Activated T-helper 17 cell treated with anti-CD3 and anti-CD28 coated beads, Interleukin-2, amount 50 U/mL, for 72 hours (primary cell): ENCODE data around the gene LHFPL2. TPM values are rescaled to one million over a fixed set of nuclear protein-coding genes. Genes with fewer than 3 reads are reported as not detected.

Source experiments
- ATAC-seq: fragments of 150-1000 bp; cut with Tn5 transposase; replicated peaks from 2 replicates; pipeline ENCODE4 v1.10.0; 2021; ENCODE audit warnings: mild to moderate bottlenecking, moderate library complexity
- H3K27ac Mint-ChIP-seq: one replicate; pipeline ENCODE4 v1.8.0; 2022; ENCODE audit warnings: mixed read lengths
- H3K27me3 Mint-ChIP-seq: one replicate; pipeline ENCODE4 v1.8.0; 2022; ENCODE audit warnings: mixed read lengths
- H3K36me3 Mint-ChIP-seq: one replicate; pipeline ENCODE4 v1.8.0; 2022; ENCODE audit warnings: low read depth, mild to moderate bottlenecking, mixed read lengths
- H3K4me1 Mint-ChIP-seq: one replicate; pipeline ENCODE4 v1.8.0; 2022; ENCODE audit warnings: mixed read lengths
- H3K4me3 Mint-ChIP-seq: one replicate; pipeline ENCODE4 v1.8.0; 2022; ENCODE audit warnings: mild to moderate bottlenecking, mixed read lengths
- H3K9me3 Mint-ChIP-seq: one replicate; pipeline ENCODE4 v1.8.0; 2022; ENCODE audit warnings: mixed read lengths
- total RNA-seq, 2 donors: library from RNA; stranded (reverse); gene quantifications; one replicate each; pipeline ENCODE4 v1.2.3, GENCODE V29; 2022

LHFPL2 gene
- total RNA-seq, 2 donors from 2014 or later = 0.05 to 0.95 TPM

DNA sequence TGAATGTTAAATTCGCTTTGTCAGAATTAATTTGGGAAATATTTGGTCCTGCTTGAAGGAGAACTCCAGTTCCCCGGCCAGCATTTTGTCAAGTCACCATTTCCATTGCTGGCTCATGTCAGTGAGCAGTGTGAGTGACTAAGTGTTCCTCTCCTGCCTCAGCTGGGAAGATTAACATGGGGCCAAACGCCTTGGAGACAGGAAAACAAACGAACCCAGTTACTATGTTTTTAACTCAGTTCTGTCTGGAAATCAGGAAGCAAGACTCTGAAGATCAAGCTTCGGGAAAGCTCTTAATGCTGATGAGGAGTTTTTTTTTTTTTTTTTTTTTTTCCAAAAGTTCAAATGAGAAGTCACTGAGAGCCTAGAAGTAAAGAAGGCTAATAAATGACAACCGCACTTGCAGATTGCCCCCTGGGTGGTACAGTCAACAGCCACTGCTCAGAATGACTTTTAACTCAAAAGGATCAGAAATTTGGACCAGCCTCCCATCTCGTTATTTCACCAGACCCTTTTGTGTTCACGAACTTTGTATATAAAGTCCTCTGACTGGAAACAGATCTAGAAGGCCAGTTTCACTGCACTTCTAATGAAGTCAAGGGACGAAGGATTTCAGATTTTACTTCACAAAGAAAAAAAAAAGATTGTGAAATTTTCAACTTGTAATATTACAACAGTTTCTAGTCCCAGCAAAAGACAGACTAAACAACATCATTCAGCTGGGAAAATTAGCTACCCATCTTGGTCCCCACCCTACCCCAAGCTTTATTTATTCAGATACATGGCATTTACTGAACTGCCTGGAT, 121.3 kb downstream of the LHFPL2 start:
- no peak for ATAC-seq
- Mint-ChIP-seq H3K36me3 (no peaks in the 10 kb centered on the region), H3K27ac (no peak overlapping the region), H3K9me3 (no peaks in the 10 kb centered on the region), H3K4me3 (no peak overlapping the region), H3K4me1 (peaks cover 6% of the 10 kb centered on the region), H3K27me3 (peaks cover 22% of the 10 kb centered on the region)

- Mint-ChIP-seq H3K9me3 (no peaks in the 10 kb centered on the region), H3K4me1 (peaks cover 6% of the 10 kb centered on the region), H3K36me3 (no peaks in the 10 kb centered on the region), H3K27ac (no peak overlapping the region), H3K27me3 (peaks cover 22% of the 10 kb centered on the region), H3K4me3 (no peak overlapping the region)
- ATAC-seq = peak; percentile 75
Measured at GRCh38 chr5:78526049-78526525, 122.5 kb downstream of the LHFPL2 start.

DNA sequence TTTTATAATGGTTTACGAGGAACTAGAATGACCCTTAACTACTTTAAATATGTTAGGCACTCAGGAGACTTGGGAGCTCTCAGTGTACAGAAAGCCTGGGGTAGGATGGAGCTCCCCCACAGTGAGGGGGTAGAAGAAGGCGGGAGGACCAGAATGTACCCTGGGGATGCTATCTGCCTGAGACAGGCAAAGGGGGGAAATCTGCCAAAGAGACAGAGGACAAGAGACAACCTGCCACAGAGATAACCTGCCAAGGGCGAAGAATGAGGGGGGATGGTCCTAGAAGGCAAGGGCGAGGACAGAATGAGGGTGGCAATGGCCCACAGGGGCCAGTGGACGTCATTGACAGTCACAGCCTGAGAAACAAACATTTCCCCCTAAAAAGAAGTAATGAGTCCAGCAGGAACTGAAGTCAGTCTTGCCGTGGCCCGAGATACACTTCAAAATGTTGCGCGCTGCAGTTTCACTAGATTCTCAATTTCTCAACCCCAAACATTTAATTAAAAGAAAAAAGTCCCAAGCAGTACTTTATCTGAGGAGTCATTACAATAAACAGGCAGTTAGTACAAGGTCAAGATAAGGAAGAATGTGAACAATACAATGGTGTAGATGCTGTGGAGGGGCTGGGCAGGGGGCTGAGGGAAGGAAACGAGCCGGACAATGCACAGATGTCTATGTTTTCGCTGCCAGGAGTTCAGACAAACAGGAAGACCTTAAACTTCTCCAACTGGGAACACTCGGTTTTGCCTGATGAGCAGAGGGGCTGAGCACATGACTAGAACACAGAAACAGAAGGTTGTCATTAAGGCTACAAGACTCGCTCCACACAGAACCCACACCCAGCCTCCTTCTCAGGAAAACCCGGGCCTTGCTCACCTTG, 125.0 kb downstream of the LHFPL2 start:
- Mint-ChIP-seq H3K9me3 (no peaks in the 10 kb centered on the region), H3K4me3 (no peak overlapping the region), H3K27ac (no peak overlapping the region), H3K4me1 (peaks cover 6% of the 10 kb centered on the region), H3K27me3 (peaks cover 32% of the 10 kb centered on the region), H3K36me3 (no peaks in the 10 kb centered on the region)
- no peak for ATAC-seq

GRCh38 chr5:78522476-78523260, 125.9 kb downstream of the LHFPL2 start:
- Mint-ChIP-seq H3K27me3 (peaks cover 31% of the 10 kb centered on the region), H3K36me3 (no peaks in the 10 kb centered on the region), H3K9me3 (no peaks in the 10 kb centered on the region), H3K4me3 (no peak overlapping the region), H3K27ac (no peak overlapping the region), H3K4me1 (peaks cover 6% of the 10 kb centered on the region)
- ATAC-seq = no peak

DNA sequence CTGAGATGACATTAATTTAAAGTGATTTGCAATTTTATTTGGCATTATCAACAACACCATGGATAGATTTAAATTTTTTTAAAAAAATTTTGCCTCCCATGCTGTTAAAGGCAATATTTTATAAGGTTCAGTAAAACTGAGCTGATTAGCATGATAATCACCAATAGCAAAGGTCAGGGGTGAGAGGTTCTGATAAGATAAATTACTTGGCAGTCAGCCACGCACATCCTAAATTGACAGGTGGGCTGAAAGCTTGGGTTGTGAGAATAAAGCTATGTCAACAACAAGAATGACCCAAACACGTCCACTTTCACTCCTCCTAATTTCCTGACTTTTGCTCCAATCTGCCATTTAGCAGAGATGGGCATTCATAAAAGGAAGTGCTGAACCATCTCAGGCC, 127.1 kb downstream of the LHFPL2 start:
- Mint-ChIP-seq H3K4me3 (no peak overlapping the region), H3K4me1 (peaks cover 5% of the 10 kb centered on the region), H3K9me3 (no peaks in the 10 kb centered on the region), H3K27ac (no peak overlapping the region), H3K36me3 (no peaks in the 10 kb centered on the region), H3K27me3 (peaks cover 37% of the 10 kb centered on the region)
- no peak for ATAC-seq

DNA sequence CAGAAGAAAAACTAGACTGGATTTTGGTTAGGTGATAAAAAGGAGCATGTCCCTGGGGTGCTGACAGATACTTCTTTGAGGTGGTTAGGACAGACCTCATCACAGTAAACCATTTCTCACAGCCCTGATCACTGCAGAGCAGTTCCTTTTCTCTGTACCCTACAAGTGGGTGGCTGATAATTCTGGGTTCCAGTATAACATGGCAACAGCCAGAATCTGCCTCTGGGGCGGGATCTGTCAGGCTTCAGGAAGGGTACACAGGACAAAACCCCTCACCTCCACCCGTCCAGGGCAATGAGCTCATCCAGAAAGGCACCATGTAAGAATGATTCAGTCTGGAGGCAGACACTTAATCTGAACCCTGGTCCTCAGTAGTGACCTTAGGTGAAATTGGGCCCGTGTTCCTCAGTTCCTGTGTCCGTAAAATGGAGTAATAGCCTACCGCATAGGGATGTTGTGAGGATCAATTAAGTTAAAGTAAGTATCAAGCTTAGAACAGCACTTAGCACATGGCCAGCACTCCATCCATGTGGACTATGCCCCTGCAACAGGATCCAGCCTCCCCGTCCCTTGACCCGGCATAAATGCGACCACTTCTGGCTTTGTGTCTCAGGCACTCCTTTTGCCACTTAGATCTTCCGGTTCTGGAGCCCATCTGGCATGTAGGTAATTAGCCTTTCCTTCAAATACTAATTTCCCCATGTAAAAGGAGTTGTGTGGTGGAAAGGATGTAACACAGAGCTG, 129.2 kb downstream of the LHFPL2 start:
- Mint-ChIP-seq H3K4me3 (no peak overlapping the region), H3K36me3 (no peaks in the 10 kb centered on the region), H3K4me1 (no peaks in the 10 kb centered on the region), H3K9me3 (no peaks in the 10 kb centered on the region), H3K27ac (no peak overlapping the region), H3K27me3 (peaks cover 43% of the 10 kb centered on the region)
- ATAC-seq = no peak

GRCh38 chr5:78518365-78519197, 130.0 kb downstream of the LHFPL2 start:
- Mint-ChIP-seq H3K27ac (no peak overlapping the region), H3K27me3 (peaks cover 40% of the 10 kb centered on the region), H3K36me3 (no peaks in the 10 kb centered on the region), H3K4me3 (no peak overlapping the region), H3K9me3 (no peaks in the 10 kb centered on the region), H3K4me1 (no peaks in the 10 kb centered on the region)
- no peak for ATAC-seq

DNA sequence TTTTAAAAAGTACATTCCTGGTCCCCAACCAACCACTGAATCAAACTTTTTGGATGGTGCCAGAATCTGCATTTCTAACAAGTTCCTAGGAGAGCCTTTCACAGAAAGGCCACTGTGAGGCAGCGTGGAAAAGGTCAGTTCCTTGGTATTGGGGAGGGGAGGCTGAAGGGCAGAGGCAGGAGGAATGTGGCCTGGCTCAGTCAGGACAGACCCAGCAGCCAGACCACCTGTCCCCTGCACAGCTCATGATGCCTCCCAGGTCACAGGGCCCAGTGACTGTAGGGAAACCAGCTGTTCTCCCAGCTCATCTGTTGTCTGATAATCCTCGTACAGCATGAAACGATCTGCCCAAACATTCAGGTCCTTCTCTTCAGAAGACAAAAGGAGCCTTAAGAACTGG, 132.9 kb downstream of the LHFPL2 start:
- Mint-ChIP-seq H3K4me3 (no peak overlapping the region), H3K27ac (no peak overlapping the region), H3K27me3 (peaks cover 43% of the 10 kb centered on the region), H3K4me1 (no peaks in the 10 kb centered on the region), H3K9me3 (no peaks in the 10 kb centered on the region), H3K36me3 (no peaks in the 10 kb centered on the region)
- ATAC-seq = no peak

DNA sequence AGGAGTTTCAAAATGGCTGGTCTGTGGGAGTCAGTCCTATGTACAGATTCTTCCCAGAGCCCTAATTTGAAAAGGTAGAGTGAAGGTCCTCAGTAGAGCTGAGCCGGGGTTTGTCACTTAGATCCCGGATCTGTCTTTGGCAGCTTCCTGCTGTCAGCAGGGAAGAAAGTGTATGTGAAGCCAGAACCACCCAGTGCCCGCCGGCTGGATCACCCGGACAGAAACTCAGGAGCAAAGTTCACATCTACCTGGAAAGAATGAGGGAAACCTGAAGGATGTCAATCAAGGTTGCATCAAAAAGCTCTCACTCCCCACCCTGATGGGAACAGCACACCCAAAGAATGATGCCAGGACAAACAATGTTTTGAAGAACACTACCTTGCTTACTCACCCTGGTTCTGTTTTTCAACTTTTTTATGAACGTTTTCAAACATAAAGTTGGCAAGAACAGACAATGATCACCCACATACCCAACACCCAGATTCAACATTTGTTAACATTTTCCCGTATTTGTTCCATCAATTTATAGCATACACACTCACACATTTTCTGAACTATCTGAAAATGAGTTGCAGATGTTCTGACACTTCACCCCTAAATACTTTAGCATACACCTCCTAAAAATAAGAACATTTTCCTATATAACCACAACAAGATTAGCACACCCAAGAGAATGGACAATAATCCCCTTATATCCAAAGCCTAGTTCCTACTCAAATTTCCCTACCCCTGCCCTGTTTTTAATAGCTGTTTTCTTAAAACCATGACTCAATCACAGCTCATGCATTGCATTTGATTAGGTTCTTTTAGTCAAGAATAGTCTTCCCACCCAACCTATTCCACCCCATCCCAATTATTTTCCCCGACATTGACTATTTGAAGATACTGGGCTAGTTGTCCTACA, 133.9 kb downstream of the LHFPL2 start:
- H3K27me3 Mint-ChIP-seq = peaks cover 37% of the 10 kb centered on the region
- no peaks in the 10 kb centered on the region for H3K36me3 Mint-ChIP-seq
- no peak for ATAC-seq
- H3K4me3 Mint-ChIP-seq = no peak overlapping the region
- H3K9me3 Mint-ChIP-seq = no peaks in the 10 kb centered on the region
- H3K27ac Mint-ChIP-seq = no peak overlapping the region
- peaks cover 3% of the 10 kb centered on the region for H3K4me1 Mint-ChIP-seq

DNA sequence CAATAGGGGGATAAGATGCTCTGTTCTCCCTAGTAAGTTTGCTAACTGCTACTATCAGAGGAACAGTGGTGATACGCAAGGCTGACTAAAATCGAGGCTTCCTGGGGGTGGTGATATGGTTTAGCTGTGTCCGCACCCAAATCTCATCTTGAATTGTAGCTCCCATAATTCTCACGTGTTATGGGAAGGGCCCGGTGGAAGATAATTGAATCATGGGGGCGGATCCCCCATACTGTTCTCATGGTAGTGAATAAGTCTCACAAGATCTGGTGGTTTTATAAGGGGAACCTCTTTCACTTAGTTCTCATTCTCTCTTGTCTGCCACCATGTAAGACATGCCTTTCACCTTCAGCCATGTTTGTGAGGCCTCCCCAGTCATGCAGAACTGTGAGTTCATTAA, 135.1 kb downstream of the LHFPL2 start:
- no peaks in the 10 kb centered on the region for H3K36me3 Mint-ChIP-seq
- ATAC-seq = no peak
- no peaks in the 10 kb centered on the region for H3K9me3 Mint-ChIP-seq
- H3K27me3 Mint-ChIP-seq = peaks cover 40% of the 10 kb centered on the region
- H3K4me3 Mint-ChIP-seq = no peak overlapping the region
- H3K27ac Mint-ChIP-seq = no peak overlapping the region
- peaks cover 3% of the 10 kb centered on the region for H3K4me1 Mint-ChIP-seq

- no peaks in the 10 kb centered on the region for H3K36me3 Mint-ChIP-seq
- peaks cover 3% of the 10 kb centered on the region for H3K4me1 Mint-ChIP-seq
- H3K9me3 Mint-ChIP-seq = no peaks in the 10 kb centered on the region
- peaks cover 40% of the 10 kb centered on the region for H3K27me3 Mint-ChIP-seq
- no peak for ATAC-seq
- H3K27ac Mint-ChIP-seq = no peak overlapping the region
- H3K4me3 Mint-ChIP-seq = no peak overlapping the region
Measured at GRCh38 chr5:78512435-78512834, 136.1 kb downstream of the LHFPL2 start.

DNA sequence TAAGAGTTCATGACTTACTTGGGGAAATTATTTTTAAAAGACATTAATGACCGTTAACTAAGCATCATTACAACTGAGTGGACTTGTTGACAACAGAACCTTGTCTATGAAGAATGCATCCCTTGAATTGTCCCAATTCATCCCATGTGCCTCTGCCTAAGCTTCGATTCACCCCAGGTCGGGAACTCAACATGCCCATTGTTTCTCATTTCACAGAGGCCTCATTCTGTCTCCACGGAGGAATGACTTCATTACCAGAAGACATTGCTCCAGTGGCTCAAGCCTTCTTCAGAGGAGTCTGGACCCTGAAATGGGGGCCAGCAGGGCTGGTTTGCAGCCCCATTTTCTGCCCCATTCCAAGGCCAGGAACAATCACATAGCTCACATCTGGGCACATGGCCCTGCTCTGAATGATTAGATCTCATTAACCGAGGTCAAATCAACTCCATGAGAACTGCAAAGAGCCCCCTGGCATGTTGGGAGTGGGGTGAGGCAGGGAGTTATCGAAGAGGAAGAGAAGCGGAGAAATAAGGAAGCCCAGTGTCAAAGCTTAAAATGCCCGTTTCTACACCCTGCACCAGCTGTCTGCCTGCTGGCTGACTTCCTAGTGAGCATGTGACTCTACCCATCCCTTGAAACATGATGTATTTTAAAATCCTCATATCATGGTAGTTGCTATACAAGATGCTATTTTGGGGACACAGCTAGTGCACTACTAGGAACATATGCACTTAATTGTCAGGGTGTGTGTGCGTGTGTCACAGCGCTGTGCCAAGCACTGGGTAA, 137.3 kb downstream of the LHFPL2 start:
- no peaks in the 10 kb centered on the region for H3K9me3 Mint-ChIP-seq
- peaks cover 3% of the 10 kb centered on the region for H3K4me1 Mint-ChIP-seq
- H3K4me3 Mint-ChIP-seq = peak overlapping the region; percentile 63
- H3K27ac Mint-ChIP-seq = no peak overlapping the region
- peaks cover 33% of the 10 kb centered on the region for H3K27me3 Mint-ChIP-seq
- no peak for ATAC-seq
- H3K36me3 Mint-ChIP-seq = no peaks in the 10 kb centered on the region
